Measurements from ENCODE around the gene UPK2. TPM values are rescaled to one million over a fixed set of nuclear protein-coding genes. Genes with fewer than 3 reads are reported as not detected.

UPK2 gene
- total RNA-seq, 1 experiment from 2014 or later: not detected

DNA sequence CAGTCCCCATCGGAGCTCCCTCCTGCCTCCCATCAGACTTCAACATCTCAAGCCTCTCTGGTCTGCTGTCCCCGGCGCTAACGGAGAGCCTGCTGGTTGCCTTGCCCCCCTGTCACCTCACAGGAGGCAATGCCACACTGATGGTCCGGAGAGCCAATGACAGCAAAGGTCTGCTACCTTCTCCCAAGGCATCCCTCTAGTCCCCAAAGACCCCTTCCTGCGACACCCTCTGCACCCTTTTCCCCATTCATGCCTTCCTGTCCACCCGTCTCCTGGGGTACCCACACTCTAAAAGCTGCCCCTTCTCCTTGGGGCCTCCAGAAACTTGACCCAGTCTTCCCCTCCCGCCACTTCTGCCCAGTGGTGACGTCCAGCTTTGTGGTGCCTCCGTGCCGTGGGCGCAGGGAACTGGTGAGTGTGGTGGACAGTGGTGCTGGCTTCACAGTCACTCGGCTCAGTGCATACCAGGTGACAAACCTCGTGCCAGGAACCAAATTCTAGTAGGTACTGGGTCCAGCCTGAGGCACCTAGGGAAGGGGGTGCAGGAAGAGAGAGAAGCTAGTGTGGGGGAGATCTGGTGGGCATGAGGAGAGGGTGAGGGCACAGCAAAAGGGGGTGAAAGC is 860 bp downstream of the UPK2 start:
- ATAC-seq (no peak), DNase-seq (ENCODE audit: low spot score) (no peak)
- ChIA-PET POLR2A (interaction anchor here (0.6 to 1.6 kb wide), 4 partner anchors 27 to 164 kb away, joined by 3 to 4 read pairs (median 3); no protein-coding TSS in a partner anchor), CTCF (interaction anchor here (0.7 to 3.6 kb wide), 25 partner anchors 9 to 344 kb away, joined by 3 to 19 read pairs (median 4); partner anchors contain the start of genes CENATAC, CXCR5 and DDX6)
- Mint-ChIP-seq H3K4me1 (peaks cover 14% of the 10 kb centered on the region), H3K9me3 (no peaks in the 10 kb centered on the region), H3K27me3 (ENCODE audit: low read depth) (peaks cover 16% of the 10 kb centered on the region), H3K4me3 (no peak overlapping the region), H3K27ac (no peak overlapping the region), H3K36me3 (no peaks in the 10 kb centered on the region)
- TF ChIP-seq, protein P1, sequence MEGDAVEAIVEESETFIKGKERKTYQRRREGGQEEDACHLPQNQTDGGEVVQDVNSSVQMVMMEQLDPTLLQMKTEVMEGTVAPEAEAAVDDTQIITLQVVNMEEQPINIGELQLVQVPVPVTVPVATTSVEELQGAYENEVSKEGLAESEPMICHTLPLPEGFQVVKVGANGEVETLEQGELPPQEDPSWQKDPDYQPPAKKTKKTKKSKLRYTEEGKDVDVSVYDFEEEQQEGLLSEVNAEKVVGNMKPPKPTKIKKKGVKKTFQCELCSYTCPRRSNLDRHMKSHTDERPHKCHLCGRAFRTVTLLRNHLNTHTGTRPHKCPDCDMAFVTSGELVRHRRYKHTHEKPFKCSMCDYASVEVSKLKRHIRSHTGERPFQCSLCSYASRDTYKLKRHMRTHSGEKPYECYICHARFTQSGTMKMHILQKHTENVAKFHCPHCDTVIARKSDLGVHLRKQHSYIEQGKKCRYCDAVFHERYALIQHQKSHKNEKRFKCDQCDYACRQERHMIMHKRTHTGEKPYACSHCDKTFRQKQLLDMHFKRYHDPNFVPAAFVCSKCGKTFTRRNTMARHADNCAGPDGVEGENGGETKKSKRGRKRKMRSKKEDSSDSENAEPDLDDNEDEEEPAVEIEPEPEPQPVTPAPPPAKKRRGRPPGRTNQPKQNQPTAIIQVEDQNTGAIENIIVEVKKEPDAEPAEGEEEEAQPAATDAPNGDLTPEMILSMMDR (IDR thresholded peaks at IDR 0.05): peak; percentile 38
- no peak for TF ChIP-seq PRRX2 (CRISPR knock-in tag; IDR thresholded peaks at IDR 0.05)

DNA sequence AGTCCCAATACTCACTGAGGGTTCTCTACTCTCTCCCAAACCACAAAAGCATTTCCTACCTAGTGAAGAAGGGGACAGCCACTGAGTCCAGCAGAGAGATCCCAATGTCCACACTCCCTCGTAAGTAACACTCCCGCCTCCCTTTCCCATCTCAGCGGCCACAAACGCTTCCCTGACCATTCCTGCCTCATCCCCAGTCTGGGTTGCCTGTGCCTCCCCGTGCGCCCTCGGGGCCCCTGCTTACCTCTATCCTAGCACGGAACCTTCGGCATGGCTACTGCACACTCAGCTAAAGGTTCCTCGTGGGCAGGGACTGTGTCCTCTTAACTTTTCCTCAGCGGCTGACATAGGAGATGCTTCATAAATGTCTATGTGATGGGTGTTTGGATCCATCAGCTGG is 1.5 kb downstream of the UPK2 start:
- peaks cover 14% of the 10 kb centered on the region for H3K4me1 Mint-ChIP-seq
- POLR2A ChIA-PET: interaction anchor here (1.1 kb wide), 1 partner anchor 165 kb away, joined by 3 read pairs; no protein-coding TSS in a partner anchor
- H3K27me3 Mint-ChIP-seq (ENCODE audit: low read depth): peaks cover 15% of the 10 kb centered on the region
- no peaks in the 10 kb centered on the region for H3K9me3 Mint-ChIP-seq
- DNase-seq (ENCODE audit: low spot score) (no peak), ATAC-seq (no peak)
- no peaks in the 10 kb centered on the region for H3K36me3 Mint-ChIP-seq
- H3K4me3 Mint-ChIP-seq: no peak overlapping the region
- H3K27ac Mint-ChIP-seq: no peak overlapping the region
- TF ChIP-seq SOX15 (CRISPR knock-in tag; IDR thresholded peaks at IDR 0.05) (no peak), NR3C1 (CRISPR knock-in tag; conservative IDR thresholded peaks at IDR 0.05; ENCODE audit: low read depth) (no peak), ZNF396 (CRISPR knock-in tag; IDR thresholded peaks at IDR 0.05; ENCODE audit: borderline replicate concordance) (no peak), NFE2L1 (CRISPR knock-in tag; IDR thresholded peaks at IDR 0.05) (no peak), TEAD1 (CRISPR knock-in tag; IDR thresholded peaks at IDR 0.05) (no peak), NFYB (CRISPR knock-in tag; conservative IDR thresholded peaks at IDR 0.05; ENCODE audit: low read depth) (no peak), JUN (CRISPR knock-in tag; IDR thresholded peaks at IDR 0.05) (no peak), MYBL2 (CRISPR knock-in tag; IDR thresholded peaks at IDR 0.05) (no peak), JAZF1 (CRISPR knock-in tag; IDR thresholded peaks at IDR 0.05) (no peak), SP1 (CRISPR knock-in tag; conservative IDR thresholded peaks at IDR 0.05) (no peak), RELA (CRISPR knock-in tag; IDR thresholded peaks at IDR 0.05; ENCODE audit: borderline replicate concordance) (no peak), NFATC4 (CRISPR knock-in tag; IDR thresholded peaks at IDR 0.05) (no peak), CBFB (CRISPR knock-in tag; IDR thresholded peaks at IDR 0.05; ENCODE audit: low read depth) (no peak)
- TF ChIP-seq, protein P2, sequence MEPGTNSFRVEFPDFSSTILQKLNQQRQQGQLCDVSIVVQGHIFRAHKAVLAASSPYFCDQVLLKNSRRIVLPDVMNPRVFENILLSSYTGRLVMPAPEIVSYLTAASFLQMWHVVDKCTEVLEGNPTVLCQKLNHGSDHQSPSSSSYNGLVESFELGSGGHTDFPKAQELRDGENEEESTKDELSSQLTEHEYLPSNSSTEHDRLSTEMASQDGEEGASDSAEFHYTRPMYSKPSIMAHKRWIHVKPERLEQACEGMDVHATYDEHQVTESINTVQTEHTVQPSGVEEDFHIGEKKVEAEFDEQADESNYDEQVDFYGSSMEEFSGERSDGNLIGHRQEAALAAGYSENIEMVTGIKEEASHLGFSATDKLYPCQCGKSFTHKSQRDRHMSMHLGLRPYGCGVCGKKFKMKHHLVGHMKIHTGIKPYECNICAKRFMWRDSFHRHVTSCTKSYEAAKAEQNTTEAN (CRISPR knock-in tag; IDR thresholded peaks at IDR 0.05): no peak
- TF ChIP-seq, protein P3, sequence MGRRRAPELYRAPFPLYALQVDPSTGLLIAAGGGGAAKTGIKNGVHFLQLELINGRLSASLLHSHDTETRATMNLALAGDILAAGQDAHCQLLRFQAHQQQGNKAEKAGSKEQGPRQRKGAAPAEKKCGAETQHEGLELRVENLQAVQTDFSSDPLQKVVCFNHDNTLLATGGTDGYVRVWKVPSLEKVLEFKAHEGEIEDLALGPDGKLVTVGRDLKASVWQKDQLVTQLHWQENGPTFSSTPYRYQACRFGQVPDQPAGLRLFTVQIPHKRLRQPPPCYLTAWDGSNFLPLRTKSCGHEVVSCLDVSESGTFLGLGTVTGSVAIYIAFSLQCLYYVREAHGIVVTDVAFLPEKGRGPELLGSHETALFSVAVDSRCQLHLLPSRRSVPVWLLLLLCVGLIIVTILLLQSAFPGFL (CRISPR knock-in tag; IDR thresholded peaks at IDR 0.05; ENCODE audit: borderline replicate concordance): no peak
- TF ChIP-seq, protein P4, sequence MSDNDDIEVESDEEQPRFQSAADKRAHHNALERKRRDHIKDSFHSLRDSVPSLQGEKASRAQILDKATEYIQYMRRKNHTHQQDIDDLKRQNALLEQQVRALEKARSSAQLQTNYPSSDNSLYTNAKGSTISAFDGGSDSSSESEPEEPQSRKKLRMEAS (CRISPR knock-in tag; IDR thresholded peaks at IDR 0.05): no peak
- TF ChIP-seq, protein P5, sequence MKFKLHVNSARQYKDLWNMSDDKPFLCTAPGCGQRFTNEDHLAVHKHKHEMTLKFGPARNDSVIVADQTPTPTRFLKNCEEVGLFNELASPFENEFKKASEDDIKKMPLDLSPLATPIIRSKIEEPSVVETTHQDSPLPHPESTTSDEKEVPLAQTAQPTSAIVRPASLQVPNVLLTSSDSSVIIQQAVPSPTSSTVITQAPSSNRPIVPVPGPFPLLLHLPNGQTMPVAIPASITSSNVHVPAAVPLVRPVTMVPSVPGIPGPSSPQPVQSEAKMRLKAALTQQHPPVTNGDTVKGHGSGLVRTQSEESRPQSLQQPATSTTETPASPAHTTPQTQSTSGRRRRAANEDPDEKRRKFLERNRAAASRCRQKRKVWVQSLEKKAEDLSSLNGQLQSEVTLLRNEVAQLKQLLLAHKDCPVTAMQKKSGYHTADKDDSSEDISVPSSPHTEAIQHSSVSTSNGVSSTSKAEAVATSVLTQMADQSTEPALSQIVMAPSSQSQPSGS (CRISPR knock-in tag; IDR thresholded peaks at IDR 0.05; ENCODE audit: borderline replicate concordance, low read depth): no peak
- CTCF ChIA-PET: interaction anchor here (0.9 to 3.6 kb wide), 15 partner anchors 17 to 345 kb away, joined by 3 to 19 read pairs (median 5); partner anchors contain the start of gene CENATAC
